ENCODE measurements around the gene TRIM66. TPM values are rescaled to one million over a fixed set of nuclear protein-coding genes. Genes with fewer than 3 reads are reported as not detected.

Gene TRIM66
- total RNA-seq, 1 donor from 2014 or later, result 14.6 TPM

- Mint-ChIP-seq H3K9me3 (no peaks in the 10 kb centered on the region), H3K27ac (no peak overlapping the region), H3K36me3 (ENCODE audit: low read depth) (no peaks in the 10 kb centered on the region), H3K27me3 (ENCODE audit: low read depth) (peaks cover 14% of the 10 kb centered on the region), H3K4me3 (ENCODE audit: low read depth) (no peak overlapping the region), H3K4me1 (ENCODE audit: low read depth) (no peaks in the 10 kb centered on the region)
- no peak for DNase-seq (ENCODE audit: low spot score)
- intact Hi-C loops (cut with micrococcal nuclease), result no loop called here
Measured at GRCh38 chr11:8581300-8581699, 101.2 kb downstream of the TRIM66 start.

DNA sequence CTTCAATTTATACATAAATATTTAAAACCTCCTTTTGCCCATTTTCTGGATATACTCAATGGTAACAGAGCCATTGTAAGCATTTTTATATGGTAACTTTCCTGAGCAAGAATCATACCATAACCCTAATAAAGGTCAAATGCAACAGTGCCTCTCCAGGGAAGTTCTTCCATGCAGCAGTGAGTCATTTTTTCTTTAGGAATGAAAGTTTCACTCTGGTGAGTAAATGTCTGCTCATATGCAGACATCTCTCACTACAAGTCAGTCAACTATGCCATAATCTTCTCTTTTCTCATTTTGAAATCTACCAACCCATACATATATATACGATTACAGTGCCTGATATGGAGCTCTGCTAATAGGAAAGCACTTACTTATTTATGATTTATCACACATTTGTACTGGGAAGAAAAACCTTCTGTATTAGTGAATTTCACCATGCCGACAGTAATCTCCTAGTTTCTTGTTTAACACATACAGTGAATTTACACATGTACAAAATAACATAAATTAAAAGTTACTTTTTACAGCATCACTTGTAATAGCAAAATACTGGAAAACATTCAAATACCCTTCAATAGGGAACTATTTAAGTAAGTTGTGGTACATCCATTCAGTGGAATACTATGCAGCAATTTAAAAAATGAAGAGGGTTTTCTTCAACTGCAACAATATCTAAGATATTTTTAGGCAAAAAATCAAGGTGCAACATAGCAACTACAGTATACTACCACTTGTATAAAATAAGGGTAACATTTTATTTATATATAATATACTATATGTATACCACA is 104.5 kb downstream of the TRIM66 start:
- peaks cover 12% of the 10 kb centered on the region for H3K27me3 Mint-ChIP-seq (ENCODE audit: low read depth)
- no peaks in the 10 kb centered on the region for H3K4me1 Mint-ChIP-seq (ENCODE audit: low read depth)
- H3K36me3 Mint-ChIP-seq (ENCODE audit: low read depth), result no peaks in the 10 kb centered on the region
- H3K4me3 Mint-ChIP-seq (ENCODE audit: low read depth), result no peak overlapping the region
- DNase-seq (ENCODE audit: low spot score), result no peak
- no peak overlapping the region for H3K27ac Mint-ChIP-seq
- H3K9me3 Mint-ChIP-seq, result no peaks in the 10 kb centered on the region
- intact Hi-C loops (cut with micrococcal nuclease), result no loop called here

DNA sequence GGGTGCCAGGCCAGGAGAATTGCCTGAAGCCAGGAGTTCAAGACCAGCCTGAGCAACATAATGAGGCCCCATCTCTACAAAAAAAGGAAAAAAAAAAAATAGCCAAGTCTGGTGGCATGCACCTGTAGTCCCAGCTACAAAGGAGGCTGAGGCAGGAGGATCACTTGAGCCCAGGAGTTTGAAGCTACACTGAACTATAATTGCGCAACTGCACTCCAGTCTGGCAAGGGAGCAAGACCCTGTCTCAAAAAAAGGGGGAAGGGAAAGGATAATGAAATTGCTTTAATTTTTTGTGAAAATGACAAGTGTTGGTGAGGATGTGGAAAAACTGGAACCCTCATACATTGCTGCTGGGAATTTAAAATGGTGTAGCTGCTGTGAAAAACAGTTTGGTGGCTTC is 107.7 kb downstream of the TRIM66 start:
- Mint-ChIP-seq H3K27ac (no peak overlapping the region), H3K4me3 (ENCODE audit: low read depth) (no peak overlapping the region), H3K27me3 (ENCODE audit: low read depth) (peaks cover 11% of the 10 kb centered on the region), H3K9me3 (no peaks in the 10 kb centered on the region), H3K4me1 (ENCODE audit: low read depth) (no peaks in the 10 kb centered on the region), H3K36me3 (ENCODE audit: low read depth) (no peaks in the 10 kb centered on the region)
- intact Hi-C loops (cut with micrococcal nuclease), result no loop called here
- DNase-seq (ENCODE audit: low spot score), result no peak

DNA sequence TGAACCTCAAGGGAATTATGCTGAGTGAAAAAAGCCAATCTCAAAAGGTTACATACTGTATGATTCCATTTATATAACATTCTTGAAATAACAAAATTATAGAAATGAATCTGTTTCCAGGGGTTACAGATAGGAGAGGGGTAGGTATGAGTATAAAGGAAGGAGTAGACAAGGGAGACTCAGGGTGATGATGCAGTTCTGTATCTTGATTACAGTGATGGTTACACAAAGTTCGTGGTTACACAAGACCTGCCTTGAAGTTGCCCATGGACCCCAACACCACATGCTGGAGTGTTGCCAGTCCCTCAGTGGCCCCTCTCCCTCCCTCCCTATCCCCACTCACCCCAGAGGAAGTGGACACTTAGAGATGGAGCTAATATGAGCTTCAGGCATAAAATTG is 108.7 kb downstream of the TRIM66 start:
- H3K9me3 Mint-ChIP-seq, result no peaks in the 10 kb centered on the region

GRCh38 chr11:8567602-8568198 is 114.8 kb downstream of the TRIM66 start:
- intact Hi-C loops (cut with micrococcal nuclease), result loop anchor here (2.0 to 10.0 kb wide), 2 partner anchors 343 to 373 kb away; no protein-coding TSS in a partner anchor
- Mint-ChIP-seq H3K36me3 (ENCODE audit: low read depth) (no peaks in the 10 kb centered on the region), H3K9me3 (no peaks in the 10 kb centered on the region), H3K27ac (no peak overlapping the region), H3K4me3 (ENCODE audit: low read depth) (no peak overlapping the region), H3K4me1 (ENCODE audit: low read depth) (peaks cover 2% of the 10 kb centered on the region), H3K27me3 (ENCODE audit: low read depth) (peaks cover 29% of the 10 kb centered on the region)
- DNase-seq (ENCODE audit: low spot score), result no peak

More for the DNA sequence above, 108.7 kb downstream of the TRIM66 start:
- DNase-seq (ENCODE audit: low spot score), result no peak
- no peak overlapping the region for H3K27ac Mint-ChIP-seq
- peaks cover 14% of the 10 kb centered on the region for H3K27me3 Mint-ChIP-seq (ENCODE audit: low read depth)
- intact Hi-C loops (cut with micrococcal nuclease), result no loop called here
- H3K4me3 Mint-ChIP-seq (ENCODE audit: low read depth), result no peak overlapping the region
- no peaks in the 10 kb centered on the region for H3K36me3 Mint-ChIP-seq (ENCODE audit: low read depth)
- no peaks in the 10 kb centered on the region for H3K4me1 Mint-ChIP-seq (ENCODE audit: low read depth)

GRCh38 chr11:8566613-8567210 is 115.8 kb downstream of the TRIM66 start:
- Mint-ChIP-seq H3K27ac (no peak overlapping the region), H3K9me3 (no peaks in the 10 kb centered on the region), H3K4me3 (ENCODE audit: low read depth) (no peak overlapping the region), H3K27me3 (ENCODE audit: low read depth) (peaks cover 31% of the 10 kb centered on the region), H3K36me3 (ENCODE audit: low read depth) (no peaks in the 10 kb centered on the region), H3K4me1 (ENCODE audit: low read depth) (peaks cover 2% of the 10 kb centered on the region)
- intact Hi-C loops (cut with micrococcal nuclease), result loop anchor here (1.0 to 10.0 kb wide), 3 partner anchors 228 to 372 kb away; no protein-coding TSS in a partner anchor
- no peak for DNase-seq (ENCODE audit: low spot score)

GRCh38 chr11:8564526-8564925 is 117.9 kb downstream of the TRIM66 start:
- intact Hi-C loops (cut with micrococcal nuclease), result loop anchor here (10.0 kb wide), 1 partner anchor 370 kb away; no protein-coding TSS in a partner anchor
- peaks cover 2% of the 10 kb centered on the region for H3K4me1 Mint-ChIP-seq (ENCODE audit: low read depth)
- H3K27ac Mint-ChIP-seq, result no peak overlapping the region
- peaks cover 30% of the 10 kb centered on the region for H3K27me3 Mint-ChIP-seq (ENCODE audit: low read depth)
- H3K36me3 Mint-ChIP-seq (ENCODE audit: low read depth), result no peaks in the 10 kb centered on the region
- H3K4me3 Mint-ChIP-seq (ENCODE audit: low read depth), result no peak overlapping the region
- no peak for DNase-seq (ENCODE audit: low spot score)
- H3K9me3 Mint-ChIP-seq, result no peaks in the 10 kb centered on the region

Other genes starting within 250 kb of the TRIM66 start
- 0.11 and 0.62 TPM in 2 replicates for gene STK33, start 88.4 kb downstream of the TRIM66 start, total RNA-seq
- gene RPL27A, start 127 bp upstream of the TRIM66 start, total RNA-seq, result 749 and 766 TPM in 2 replicates
- 22.2 and 23.4 TPM in 2 replicates for gene AKIP1, start 228.5 kb upstream of the TRIM66 start, total RNA-seq